ENCODE measurements around the gene IGF1. TPM values are rescaled to one million over a fixed set of nuclear protein-coding genes. Genes with fewer than 3 reads are reported as not detected.
A peak's percentile ranks its signal among the peaks of the same experiment; 100 is the strongest.

IGF1 gene
- total RNA-seq, 6 experiments from 2014 or later = 18.9 to 115 (median 59.2) TPM

- no peak for DNase-seq
Observed at GRCh38 chr12:102410511-102410910, 69.9 kb downstream of the IGF1 start.

DNA sequence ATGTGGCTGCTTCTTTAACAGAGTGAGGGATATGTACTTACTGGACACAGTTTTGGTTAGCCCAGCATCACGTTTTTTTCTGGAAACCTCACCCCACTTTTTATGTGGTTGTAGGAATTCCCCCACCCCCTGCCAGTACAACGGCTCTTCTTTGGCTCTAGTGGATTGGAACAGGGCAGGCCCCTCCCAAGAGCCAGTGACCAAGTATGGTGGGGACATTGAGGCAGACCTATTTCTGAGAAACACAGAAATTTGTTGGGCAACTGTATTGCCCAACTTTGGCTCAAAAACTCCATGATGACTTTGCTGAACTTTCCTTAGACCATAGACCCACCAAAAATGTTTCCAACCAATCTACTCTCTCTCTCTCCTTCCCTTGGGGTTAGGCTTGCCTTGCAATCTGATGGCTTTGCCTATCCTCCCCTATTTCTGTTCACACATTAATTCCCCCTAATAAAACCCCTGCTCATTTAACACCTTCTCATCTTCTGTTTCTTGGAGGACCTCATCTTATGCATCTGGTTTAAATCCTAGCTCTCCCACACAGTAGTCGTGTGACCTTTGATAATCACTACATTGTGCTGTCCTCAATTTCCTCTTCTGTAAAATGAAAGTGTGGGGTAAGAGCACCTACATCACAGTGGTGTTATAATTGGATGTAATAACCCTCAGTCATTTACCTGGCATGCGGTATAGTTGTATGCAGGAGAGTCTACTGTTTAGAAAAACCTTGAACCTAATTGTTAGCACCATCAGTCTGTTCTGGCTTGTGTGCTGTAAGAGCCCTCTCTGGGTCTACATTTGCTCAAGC lies 71.7 kb downstream of the IGF1 start:
- no peaks in the 10 kb centered on the region for H3K9me3 ChIP-seq
- no peaks in the 10 kb centered on the region for H3K36me3 ChIP-seq
- peaks cover 0 to 79% (median 19%) of the 10 kb centered on the region in 4 donors for H3K4me1 ChIP-seq
- 48% methylated on average over 4 of the region's 4 CpGs for WGBS (ENCODE audit: insufficient coverage, low coverage, low lambda C conversion rate, missing lambda C conversion rate)
- DNase-seq = no peak
- no peak for TF ChIP-seq POLR2A (IDR thresholded peaks at IDR 0.05)
- TF ChIP-seq, protein P1, sequence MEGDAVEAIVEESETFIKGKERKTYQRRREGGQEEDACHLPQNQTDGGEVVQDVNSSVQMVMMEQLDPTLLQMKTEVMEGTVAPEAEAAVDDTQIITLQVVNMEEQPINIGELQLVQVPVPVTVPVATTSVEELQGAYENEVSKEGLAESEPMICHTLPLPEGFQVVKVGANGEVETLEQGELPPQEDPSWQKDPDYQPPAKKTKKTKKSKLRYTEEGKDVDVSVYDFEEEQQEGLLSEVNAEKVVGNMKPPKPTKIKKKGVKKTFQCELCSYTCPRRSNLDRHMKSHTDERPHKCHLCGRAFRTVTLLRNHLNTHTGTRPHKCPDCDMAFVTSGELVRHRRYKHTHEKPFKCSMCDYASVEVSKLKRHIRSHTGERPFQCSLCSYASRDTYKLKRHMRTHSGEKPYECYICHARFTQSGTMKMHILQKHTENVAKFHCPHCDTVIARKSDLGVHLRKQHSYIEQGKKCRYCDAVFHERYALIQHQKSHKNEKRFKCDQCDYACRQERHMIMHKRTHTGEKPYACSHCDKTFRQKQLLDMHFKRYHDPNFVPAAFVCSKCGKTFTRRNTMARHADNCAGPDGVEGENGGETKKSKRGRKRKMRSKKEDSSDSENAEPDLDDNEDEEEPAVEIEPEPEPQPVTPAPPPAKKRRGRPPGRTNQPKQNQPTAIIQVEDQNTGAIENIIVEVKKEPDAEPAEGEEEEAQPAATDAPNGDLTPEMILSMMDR (IDR thresholded peaks at IDR 0.05) = no peak
- ATAC-seq = no peak
- no peak overlapping the region for H3K4me3 ChIP-seq
- H3K27me3 ChIP-seq = no peaks in the 10 kb centered on the region
- intact Hi-C loops (cut with DNase I) = no loop called here
- H3K27ac ChIP-seq = peak overlapping the region; percentile 33 to 91 (median 49)

More at GRCh38 chr12:102410511-102410910, 69.9 kb downstream of the IGF1 start:
- peaks cover 0 to 87% (median 19%) of the 10 kb centered on the region in 4 donors for H3K4me1 ChIP-seq
- H3K27me3 ChIP-seq = no peaks in the 10 kb centered on the region
- H3K36me3 ChIP-seq = no peaks in the 10 kb centered on the region
- TF ChIP-seq, protein P1 (IDR thresholded peaks at IDR 0.05) = no peak
- no peak for TF ChIP-seq POLR2A (IDR thresholded peaks at IDR 0.05)
- intact Hi-C loops (cut with DNase I) = no loop called here
- no peaks in the 10 kb centered on the region for H3K9me3 ChIP-seq
- H3K4me3 ChIP-seq = no peak overlapping the region
- ATAC-seq = peak in 1 of 4 donors; percentile 12
- peak overlapping the region in 1 of 3 donors; percentile 91 for H3K27ac ChIP-seq

- H3K27ac ChIP-seq = peak overlapping the region; percentile 40 to 91 (median 51)
- DNase-seq = peak; percentile 50 to 64 (median 62)
- no peak overlapping the region for H3K4me3 ChIP-seq
- H3K36me3 ChIP-seq = no peaks in the 10 kb centered on the region
- TF ChIP-seq, protein P1 (IDR thresholded peaks at IDR 0.05) = no peak
- TF ChIP-seq POLR2A (IDR thresholded peaks at IDR 0.05) = no peak
- H3K9me3 ChIP-seq = no peaks in the 10 kb centered on the region
- ATAC-seq = peak; percentile 63 to 79 (median 72)
- peaks cover 0 to 72% (median 18%) of the 10 kb centered on the region in 4 donors for H3K4me1 ChIP-seq
- WGBS (ENCODE audit: insufficient coverage, low coverage, low lambda C conversion rate, missing lambda C conversion rate) = 49% methylated on average over 2 of the region's 3 CpGs
- H3K27me3 ChIP-seq = no peaks in the 10 kb centered on the region
- intact Hi-C loops (cut with DNase I) = no loop called here
Observed at GRCh38 chr12:102407776-102408486, 72.4 kb downstream of the IGF1 start.

- no peak for TF ChIP-seq POLR2A (IDR thresholded peaks at IDR 0.05)
- TF ChIP-seq, protein P1 (IDR thresholded peaks at IDR 0.05) = no peak
- Histone ChIP-seq H3K27ac (peak overlapping the region in 2 of 3 donors; percentile 62 to 91), H3K27me3 (no peaks in the 10 kb centered on the region), H3K4me3 (no peak overlapping the region), H3K36me3 (peaks cover 0 to 4% (median 0%) of the 10 kb centered on the region in 4 donors), H3K9me3 (no peaks in the 10 kb centered on the region), H3K4me1 (peaks cover 0 to 55% (median 14%) of the 10 kb centered on the region in 4 donors)
- DNase-seq = peak in 1 of 3 donors; percentile 59
- WGBS (ENCODE audit: insufficient coverage, low coverage, low lambda C conversion rate, missing lambda C conversion rate) = 25% methylated on average over 7 of the region's 7 CpGs
- intact Hi-C loops (cut with DNase I) = no loop called here
- ATAC-seq = peak; percentile 45 to 72 (median 65)
Observed at GRCh38 chr12:102406033-102406584, 74.3 kb downstream of the IGF1 start.
